ENCODE data around the gene VPS51. TPM values are rescaled to one million over a fixed set of nuclear protein-coding genes. Genes with fewer than 3 reads are reported as not detected.
A peak's percentile ranks its signal among the peaks of the same experiment; 100 is the strongest.

VPS51 gene
- total and polyA plus RNA-seq, 2 of the 13 experiments (the other 11 are each of a cell fraction or from before 2014, with no cell fraction given), result 76.3 to 90.6 TPM

GRCh38 chr11:65111744-65112545, 15.9 kb downstream of the VPS51 start, which contains the start of gene TM7SF2 (continued):
- no peak for TF ChIP-seq TRAFD1 (CRISPR knock-in tag; IDR thresholded peaks at IDR 0.05; ENCODE audit: borderline replicate concordance)
- no peak for TF ChIP-seq GMEB2 (CRISPR knock-in tag; IDR thresholded peaks at IDR 0.05; ENCODE audit: low read depth)
- no peak; the same call in 1 of the 2 replicates for TF ChIP-seq PBX3 (CRISPR knock-in tag; IDR thresholded peaks at IDR 0.05; ENCODE audit: borderline replicate concordance)
- TF ChIP-seq ZEB1 (IDR thresholded peaks at IDR 0.05; ENCODE audit: insufficient replicate concordance, low read depth), result peak; percentile 38
- TF ChIP-seq KDM5A (IDR thresholded peaks at IDR 0.05; ENCODE audit: borderline replicate concordance, low read length), result peak; percentile 62; the same call in 1 of the 2 replicates
- TF ChIP-seq HNRNPK (IDR thresholded peaks at IDR 0.05; ENCODE audit: low read depth, low read length, poor library complexity, severe bottlenecking), result no peak
- no peak for TF ChIP-seq TRIM24 (CRISPR knock-in tag; IDR thresholded peaks at IDR 0.05)
- TF ChIP-seq PRDM15 (CRISPR knock-in tag; IDR thresholded peaks at IDR 0.05), result peak; percentile 47; the same call in 1 of the 2 replicates
- TF ChIP-seq ZBTB25 (CRISPR knock-in tag; IDR thresholded peaks at IDR 0.05), result no peak
- TF ChIP-seq KLF11 (CRISPR knock-in tag; IDR thresholded peaks at IDR 0.05), result peak; percentile 74; the same call in 1 of the 2 replicates
